ENCODE measurements around the gene WNT2.

WNT2 gene
- total RNA-seq: 0 reads per million in 4 donors

DNA sequence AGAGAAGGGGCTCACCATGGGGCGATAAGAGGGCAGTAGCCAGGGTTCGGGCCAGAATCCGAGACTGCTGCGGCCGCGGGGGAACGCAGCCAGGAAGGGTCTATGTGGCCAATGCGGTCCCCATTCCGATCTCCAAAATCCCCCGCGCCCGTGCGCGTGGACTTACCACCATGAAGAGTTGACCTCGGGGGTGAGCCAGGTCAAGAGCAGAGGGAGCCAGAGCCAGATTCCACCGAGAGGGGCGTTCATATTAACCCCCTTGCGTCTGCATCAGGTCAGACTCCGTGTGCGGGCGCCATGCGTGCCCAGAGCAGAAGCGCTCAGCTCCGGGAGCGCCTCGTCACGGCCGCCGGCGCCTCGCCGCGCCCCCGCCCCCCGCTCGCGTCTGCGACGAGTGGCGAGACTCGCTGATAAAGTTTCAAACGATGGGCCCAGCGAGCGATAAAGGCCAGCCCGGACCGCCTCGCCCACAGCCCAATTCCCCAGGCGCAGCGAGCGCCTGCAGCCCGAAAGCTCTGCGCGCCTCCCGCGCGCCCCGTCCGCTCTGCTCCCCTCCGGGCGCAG is at the start of gene WNT2:
WNT2 (minus strand) TSS at position 318 of the 564 bp plus-strand sequence; CDS start at position 249, 69 bp downstream.
- no peak for DNase-seq

DNA sequence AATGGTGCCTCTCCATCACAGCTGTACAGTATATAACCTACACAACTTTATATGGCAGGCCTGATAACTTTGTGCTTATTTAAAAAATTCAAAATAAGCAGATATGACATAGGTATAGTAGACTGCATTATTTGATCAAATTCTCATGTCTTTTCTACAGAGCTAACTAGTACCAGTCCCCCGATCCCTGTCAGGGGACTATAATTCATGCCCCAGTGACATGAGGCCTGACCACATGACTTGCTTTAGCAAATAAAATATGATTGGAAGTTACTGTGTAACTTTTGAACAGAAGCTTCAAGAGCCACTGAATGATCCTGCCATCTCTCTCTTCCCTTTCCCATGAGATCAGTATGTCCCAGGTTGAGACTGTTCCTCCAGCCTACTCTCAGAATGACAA is 49.2 kb upstream of the WNT2 start:
- DNase-seq: no peak

DNA sequence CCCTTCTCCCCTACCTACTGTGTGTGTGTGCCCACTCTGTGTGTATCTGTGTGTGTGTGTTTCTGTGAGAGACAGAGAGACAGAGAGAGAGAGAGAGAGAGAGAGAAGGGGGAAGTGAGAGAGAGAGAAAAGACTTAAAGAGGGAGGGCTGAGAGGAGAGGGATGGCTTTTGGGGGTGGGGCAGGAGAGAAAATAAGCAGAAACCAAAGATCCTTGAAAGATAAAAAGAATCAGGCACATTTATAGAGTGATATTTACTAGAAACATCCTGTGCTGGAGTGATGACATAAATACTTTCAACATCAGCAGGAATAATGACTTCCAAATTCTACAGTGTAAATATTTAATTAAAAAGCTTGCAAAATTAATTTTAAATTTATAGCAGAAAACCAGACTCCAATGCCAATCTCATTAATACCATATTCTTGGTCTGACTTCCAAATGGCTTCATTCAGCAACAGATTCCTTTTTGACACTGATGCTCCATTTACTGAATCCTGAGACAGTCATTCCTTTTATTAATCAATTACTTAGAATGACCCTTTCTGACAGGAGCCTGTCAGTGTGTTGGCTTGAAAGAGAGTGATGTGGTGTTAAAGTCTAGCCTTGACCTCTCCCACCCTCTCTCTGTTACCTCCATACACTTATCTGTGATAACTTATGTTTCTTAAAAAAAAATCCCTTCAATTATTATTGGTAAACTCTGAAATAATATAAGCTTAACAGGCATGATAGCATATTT is 41.7 kb upstream of the WNT2 start:
- DNase-seq: no peak

DNA sequence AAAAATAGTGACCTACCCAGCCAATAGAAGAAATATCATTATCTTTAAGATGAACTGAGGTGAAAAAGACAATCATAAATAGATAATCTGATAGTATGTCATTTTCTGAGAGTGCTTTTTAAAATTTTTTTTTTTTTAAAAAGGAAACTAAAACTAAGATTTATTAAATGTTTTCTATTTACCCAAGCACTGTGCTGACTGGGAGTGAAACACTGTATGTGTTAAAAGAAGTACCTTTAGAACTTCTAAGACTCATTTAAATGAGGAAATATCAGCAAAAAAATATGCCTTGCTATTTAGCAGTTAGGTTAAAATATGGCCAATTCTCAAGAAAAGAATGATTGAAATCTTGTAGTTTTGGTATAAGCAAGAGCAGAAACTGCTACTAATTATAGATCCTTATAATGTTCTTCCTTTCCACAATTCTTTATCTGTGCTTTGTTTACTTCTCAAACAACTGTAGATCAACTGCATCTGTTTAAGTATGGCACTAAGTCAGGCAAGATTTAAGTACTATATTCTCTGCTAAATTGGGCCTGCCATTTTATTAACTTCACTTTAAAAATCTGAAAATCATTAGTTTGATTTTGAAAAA is 39.5 kb upstream of the WNT2 start:
- DNase-seq: no peak

DNA sequence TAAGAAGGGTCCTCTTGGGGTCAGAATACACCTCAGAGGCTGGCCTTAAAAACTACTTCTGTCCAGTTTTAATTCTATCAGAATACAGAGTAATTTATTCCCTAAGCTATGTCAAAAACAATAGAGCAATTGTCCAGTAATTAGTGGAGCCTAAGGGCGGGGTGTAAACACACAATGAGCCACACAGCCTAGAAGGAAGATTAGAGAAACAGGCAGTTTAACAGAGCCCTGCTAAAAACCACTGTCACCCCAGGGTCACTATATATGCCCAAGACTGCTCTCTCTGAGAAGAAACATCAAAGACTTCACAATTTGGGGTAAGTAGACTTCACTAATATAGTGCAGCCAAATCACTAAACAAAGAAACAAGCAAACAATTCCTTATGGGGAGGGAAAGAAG is 27.2 kb upstream of the WNT2 start:
- DNase-seq: no peak

DNA sequence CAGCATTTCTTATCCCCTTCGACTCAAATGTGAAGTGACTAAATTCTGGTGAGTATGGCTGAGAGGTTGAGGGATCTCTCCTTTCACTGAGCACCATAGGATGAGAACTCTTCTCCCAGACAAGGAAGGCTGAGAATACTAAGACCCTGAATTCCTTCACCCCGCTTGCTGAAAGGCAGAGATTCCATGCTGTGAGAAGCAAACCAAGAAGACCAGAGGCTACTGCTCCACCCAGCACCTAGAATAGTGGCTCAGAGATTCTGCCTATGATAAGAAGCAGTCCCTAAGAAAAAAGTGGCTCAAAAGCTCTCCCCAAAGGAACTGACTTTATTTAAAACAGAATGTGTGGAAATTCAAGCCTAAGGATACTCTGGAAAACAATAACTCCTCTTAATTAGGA is 26.7 kb upstream of the WNT2 start:
- no peak for DNase-seq

DNA sequence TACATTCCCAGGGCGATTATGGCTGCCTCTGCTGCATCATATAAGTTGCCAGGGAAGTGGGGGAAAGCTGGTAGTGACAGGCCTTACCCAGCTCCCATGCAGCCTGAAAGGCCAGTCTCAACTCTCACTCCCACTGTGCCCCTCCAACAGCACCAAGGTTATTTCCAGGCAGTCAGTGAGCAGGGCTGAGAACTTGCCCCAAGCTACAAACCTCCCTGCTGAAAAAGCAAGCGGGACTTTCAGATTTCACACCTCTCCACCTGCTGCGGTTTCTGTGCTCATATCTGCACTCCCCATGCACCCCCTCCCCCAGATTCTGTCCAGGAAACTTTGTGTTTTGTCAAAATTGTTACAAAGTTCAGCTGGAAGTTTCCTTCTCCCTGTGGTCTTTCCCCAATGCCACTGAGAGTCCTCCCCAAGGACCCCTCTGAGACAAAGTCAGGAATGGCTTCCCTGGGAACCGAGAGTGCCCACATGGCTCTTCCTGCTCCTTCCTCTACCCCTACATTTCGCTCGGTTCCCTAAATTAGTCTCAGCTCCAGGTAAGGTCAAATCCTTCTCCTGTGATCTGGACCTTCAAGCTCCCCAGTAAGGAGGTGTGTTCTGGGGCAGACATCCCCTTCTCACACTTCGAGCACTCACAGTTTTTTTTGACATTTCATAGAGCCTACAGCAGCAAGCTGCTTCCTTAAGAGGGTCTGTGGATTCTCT is 25.3 kb upstream of the WNT2 start:
- DNase-seq: no peak

DNA sequence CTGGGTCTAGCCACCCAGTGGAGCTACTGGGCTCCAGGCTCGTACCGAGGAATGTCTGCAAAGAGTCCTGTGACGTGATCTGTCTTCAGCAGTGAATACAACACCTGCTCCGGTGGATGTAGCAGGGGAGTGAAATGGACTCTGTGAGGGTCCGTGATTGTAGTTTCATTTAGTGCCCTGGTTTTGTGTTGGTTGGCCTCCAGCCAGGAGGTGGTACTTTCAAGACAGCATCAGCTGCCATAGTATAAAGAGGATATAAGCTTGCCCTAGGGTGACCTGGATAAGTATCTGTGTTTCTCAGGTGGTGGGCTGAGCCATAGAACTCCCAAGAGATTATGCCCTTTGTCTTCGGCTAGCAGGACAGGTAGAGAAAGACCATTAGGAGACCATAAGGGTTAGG is 24.6 kb upstream of the WNT2 start:
- no peak for DNase-seq

DNA sequence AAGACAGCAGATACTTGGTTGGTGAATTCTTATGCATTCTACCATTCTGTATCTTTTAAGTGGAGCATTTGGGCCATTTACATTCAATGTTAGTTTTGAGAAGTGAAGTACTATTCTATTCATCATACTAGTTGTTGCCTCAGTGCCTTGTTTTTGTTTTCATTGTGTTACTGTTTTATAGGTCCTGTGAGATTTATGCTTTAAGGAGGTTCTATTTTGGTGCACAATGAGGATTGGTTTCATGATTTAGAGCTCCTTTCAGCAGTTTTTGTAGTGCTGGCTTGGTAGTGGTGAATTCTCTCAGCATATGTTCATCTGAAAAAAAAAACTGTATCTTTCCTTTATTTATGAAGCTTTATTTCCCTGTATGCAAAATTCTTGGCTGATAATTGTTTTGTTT is 23.3 kb upstream of the WNT2 start:
- DNase-seq: no peak

DNA sequence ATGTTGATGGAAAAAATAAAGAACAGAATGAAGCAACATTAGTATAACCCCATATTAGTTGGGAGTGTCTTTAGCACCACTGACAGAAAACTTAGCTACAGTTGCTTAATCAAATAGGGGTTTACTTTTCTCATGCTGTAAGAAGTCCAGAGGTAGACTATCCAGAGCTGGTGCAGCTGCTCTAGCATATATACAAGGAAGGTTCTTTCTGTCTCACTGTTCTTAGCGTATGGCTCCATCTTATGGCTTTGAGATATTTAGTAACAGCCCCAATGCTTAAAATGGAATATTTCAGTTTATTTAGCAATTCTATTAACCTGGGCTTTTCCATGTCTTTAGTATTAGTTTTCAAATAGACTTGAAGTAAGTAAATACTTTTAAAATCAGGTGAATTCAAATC is 15.2 kb upstream of the WNT2 start:
- DNase-seq: no peak

DNA sequence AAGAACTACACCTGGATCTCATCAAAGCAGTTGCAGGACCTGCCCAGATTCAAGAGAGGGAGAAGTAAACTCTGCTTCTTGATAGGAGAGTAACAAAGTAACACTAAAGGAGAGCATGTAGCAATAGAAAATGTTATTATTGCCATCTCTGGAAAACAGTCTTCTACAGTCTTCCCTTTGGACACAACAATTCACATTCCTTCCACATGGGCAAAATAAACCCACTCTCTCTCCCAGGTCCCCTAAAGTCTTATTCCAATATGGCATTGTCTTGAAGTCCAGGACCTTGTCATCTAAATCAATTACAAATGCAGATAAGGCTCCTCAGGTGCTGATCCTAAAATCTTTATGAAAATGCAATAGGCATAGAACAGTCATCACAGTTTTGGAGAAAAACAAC is 10.3 kb upstream of the WNT2 start:
- DNase-seq: no peak

DNA sequence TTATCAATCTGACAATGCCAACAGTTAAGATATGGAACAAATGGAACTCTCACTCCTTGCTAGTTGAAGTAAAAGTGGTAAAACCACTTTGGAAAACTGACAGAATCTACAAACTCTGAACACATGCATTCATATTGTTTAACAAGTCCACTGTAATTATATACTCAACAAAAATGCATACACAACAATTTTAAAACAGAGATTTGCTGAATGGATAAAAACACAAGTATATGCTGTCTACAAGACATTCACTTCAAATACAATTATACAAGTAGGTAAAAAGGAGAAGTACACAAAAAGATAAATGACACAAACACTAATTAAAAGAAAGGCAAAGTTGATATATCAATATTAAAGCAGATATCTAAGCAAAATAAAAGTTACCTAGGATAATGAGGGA is 9.2 kb upstream of the WNT2 start:
- no peak for DNase-seq

DNA sequence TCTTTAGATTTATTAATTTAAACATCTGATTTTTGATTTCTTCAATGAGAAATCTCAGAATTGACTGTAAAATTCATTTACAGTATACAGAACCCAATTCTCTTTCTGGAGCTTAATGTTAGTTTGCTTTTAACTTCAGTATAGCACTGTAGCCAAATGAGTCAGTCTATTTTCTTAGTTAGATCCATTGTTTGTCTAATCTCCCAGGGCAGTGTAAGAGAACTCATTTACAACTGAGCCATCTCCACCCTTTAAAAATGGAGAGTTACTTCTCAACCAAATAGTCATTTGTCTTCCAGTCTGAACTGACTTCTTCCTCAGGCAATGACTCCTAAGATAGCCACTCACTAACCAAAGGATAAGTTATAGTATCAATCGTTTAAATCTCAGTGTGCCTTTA is 3.0 kb upstream of the WNT2 start:
- no peak for DNase-seq

DNA sequence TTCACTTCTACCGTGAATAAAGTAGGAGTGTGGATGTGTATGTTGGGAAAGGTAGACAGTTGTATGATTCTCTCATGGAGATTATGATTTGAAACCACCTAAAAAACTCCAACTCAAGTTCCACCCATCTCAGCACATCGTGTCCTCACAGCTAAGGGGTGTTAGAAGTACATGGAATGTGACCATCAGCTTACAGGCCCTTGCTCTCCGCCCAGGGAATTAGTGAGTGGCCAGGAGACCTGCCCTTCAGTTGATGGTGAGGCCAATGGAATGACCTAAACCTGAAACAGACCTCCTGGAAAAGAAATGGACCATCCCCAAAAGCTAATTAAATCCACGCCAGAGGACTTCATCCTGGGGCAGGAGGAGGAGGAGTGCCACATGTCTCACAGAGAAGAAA is 2.1 kb upstream of the WNT2 start:
- no peak for DNase-seq

DNA sequence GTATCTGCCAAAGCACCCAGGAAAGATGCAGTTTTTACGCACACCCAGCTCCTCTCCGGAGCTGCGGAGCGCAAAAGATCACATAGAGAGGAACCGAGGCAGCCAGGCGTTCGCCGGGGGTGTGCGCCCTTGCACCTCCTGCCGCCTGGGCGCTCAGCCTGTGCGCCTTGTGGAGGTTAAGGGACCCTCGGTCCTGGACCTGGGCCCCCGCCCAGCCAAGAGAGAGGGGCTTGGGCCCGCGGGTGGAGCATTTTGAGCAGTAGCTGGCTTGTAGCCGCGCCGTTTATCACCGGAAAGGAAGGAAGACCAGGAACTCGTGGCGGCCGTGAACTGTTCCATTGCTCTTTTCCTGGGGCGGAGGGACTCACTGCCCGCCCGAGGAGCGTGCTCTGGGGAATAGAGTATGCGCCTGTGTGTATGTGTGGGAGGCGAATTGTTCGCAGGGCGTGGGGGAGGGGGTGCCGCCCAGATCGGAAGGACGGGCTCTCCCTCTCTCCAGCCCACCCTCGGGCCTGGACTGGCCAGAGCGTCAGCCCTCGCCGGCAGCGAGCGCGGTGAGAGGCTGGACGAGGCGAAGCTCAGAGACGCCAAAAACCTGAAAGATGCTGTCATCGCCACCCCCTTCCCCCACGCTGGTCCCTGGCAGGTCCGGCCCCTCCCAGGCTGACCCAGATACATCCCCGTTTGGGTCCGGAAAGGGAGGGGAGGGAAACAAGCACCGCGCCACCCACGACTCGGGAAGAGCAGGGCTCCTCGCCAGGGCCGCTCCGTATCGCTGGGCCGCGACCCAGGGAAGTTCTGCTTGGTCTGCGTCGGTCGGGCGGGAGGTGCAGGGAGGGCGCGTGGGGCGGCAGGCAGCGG is 1.2 kb upstream of the WNT2 start:
- DNase-seq: no peak

DNA sequence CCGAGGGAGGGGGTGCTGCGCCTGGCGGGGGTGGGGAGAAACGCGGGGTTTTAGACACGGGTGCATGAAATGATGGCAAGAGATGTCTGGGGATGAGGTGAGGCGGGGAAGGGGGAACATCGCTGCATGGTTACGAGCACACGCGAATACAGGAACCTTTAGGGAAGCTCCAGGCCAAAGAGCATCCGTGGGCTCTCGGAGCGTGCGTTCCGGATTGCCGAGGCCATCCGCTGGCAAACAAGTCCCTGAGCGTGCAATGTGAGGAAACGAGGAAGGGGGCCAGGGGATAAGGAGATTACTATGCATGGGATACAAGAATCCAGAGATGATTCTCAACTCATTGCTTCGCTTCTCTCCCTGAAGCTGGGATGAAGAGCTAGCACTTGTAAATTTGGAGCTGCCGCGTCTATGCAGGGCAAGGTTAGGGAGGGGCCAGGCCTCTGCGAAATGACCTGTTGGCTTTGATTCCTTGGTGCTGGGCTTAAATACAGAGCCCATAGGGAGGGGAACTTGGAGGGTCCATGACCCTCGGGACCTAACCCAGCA is 520 bp upstream of the WNT2 start:
- no peak for DNase-seq

DNA sequence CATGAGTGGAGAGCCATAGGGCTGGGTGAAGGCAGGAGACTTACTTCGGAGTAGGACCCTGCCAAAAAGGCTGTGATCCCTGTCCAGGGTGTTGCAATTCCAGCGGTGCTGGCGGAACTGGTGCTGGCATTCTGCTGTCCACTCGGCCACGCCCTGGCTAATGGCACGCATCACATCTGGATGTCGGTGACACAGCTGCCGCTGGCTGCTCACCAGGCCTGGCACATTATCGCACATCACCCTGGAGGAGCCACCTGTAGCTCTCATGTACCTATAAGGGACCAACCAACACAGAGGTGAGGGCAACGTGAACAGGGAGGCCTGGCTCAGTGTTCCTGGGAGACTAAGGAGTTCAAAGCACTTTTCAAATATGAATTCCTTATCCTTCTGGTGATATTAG is 2.3 kb downstream of the WNT2 start:
- DNase-seq: no peak

DNA sequence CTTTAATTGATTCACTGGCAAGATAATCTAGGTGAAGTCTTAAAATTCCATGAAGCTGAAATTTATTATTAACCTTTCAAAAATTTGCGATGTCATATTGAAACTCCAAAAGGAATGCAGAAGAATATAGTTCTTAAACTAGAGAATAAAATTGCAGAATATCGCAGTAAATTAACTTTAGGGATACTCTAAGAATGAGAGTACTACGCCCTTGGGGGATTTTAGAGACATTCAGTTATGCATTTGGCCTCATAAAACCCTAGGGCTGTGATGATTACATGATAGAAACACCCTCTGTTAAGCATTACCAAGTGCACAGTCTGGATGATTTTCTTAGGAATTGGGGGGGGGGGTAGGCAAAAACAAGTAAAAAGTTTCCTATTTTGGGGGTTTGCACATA is 3.7 kb downstream of the WNT2 start:
- DNase-seq: no peak

DNA sequence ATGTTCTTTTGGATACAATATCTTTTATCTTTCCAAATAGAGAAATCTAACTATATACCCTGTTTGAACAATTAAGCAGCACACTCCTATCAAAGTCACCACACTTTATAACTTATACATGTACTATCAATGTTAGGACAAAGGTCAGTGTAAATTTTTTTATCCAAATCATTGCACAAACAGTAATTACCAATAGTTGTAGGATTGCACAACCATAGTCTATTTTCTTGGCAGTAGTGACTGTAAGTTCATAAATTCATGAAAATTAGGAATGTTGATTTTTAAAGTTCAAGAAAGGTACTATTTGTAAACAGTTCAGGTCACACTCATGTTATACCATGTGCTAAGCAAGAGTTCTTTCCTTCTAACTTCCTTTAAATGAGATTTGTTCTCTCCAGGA is 9.3 kb downstream of the WNT2 start:
- no peak for DNase-seq

DNA sequence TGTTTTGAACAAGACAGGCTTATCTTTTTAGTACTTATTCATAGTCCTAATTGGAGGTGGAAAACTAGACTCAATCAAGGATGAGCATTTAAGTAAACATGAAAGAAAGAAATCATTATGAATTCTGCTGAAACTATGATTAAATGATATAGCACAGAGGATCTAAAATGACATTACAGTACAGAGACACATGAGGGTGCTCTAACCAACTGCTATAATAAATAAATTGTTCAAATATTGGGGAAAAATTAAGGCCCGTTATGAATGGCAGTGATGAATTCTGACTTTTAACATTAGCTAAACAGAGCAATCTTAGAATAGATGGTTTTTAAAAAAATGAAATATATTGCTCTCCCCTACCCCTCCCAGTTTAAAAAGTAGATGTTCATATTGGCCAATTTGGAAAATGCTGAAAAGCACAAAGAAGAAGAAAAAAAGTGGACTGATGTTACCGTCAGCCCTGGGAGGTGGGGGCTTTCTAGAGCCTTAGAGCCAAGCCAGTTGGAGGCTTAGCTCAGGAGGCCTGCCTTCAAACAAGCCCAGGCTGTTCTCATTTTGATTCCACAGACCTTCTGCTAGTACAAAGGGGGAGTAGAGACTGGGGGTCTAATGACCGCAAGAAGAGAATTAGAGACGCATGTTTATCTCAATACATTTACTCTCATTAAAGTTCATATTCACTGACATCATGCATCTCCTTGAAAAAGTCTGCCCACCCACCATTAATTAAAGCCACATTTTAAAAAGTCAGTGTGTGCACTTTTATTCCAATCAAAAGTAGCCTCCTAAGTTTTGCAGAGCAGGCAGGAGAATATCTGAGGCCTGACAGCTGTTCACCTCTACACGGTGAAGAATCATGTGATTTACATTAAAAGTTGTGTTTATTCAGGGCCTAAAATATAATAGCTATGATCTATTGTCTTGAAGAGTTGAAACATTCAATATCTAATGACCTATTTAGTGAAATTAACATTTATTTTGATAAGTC is 10.0 kb downstream of the WNT2 start:
- DNase-seq: no peak

DNA sequence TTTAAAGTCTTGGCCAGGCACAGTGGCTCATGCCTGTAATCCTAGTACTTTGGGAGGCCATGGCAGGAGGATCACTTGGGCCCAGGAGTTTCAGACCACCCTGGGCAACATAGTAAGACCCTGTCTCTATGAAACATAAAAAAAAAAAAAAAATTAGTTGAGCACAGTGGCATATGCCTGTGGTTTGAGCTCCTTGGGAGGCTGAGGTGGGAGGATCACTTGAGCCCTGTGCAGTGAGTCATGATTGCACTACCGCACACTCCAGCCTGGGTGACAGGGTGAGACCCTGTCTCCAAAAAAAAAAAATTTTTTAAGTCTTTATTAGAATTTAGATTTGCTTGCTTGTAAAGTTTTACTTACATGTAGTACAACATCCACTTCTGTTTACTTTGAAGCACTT is 14.0 kb downstream of the WNT2 start:
- DNase-seq: no peak
